B cell (primary cell): ENCODE results near the gene MRAS. TPM values are rescaled to one million over a fixed set of nuclear protein-coding genes. Genes with fewer than 3 reads are reported as not detected.
A peak's percentile ranks its signal among the peaks of the same experiment; 100 is the strongest.

Experiments
- ATAC-seq: fragments of 200-7000 bp; cut with Tn5 transposase; one replicate; pipeline ENCODE4 v1.10.0; 2021; ENCODE audit warnings: low read depth, mild to moderate bottlenecking, moderate number of reproducible peaks, moderate library complexity
- CTCF ChIA-PET: fragments of 350-600 bp; sonication (Branson Sonifier 250); formaldehyde crosslinking; loops from one replicate; lab custom pipeline; 2021; ENCODE audit warnings: antibody characterized with exemption, inconsistent platforms; lab: Charles Lee
- POLR2A ChIA-PET: fragments of 350-600 bp; sonication (Branson Sonifier 250); formaldehyde crosslinking; loops from one replicate; lab custom pipeline; 2021; ENCODE audit warnings: antibody characterized with exemption; lab: Charles Lee
- DNase-seq: peaks from one replicate; pipeline ENCODE4 v3.0.0; 2013
- H2AFZ ChIP-seq: 2 replicates; pipeline ENCODE4 v1.6.1; 2012; ENCODE audit warnings: mild to moderate bottlenecking, low read depth, low read length; ENCODE audit not compliant: insufficient read depth, poor library complexity, severe bottlenecking
- H3K27ac ChIP-seq, 2 donors: 1 replicate in 1 of 2; 2 replicates in 1 of 2; pipeline ENCODE4 v1.5.1; 2012 to 2013; ENCODE audit warnings: low read length in 2 of 2, mild to moderate bottlenecking in 2 of 2, moderate library complexity in 1 of 2
- H3K27me3 ChIP-seq, 4 experiments: fragments of 200-600 bp in 1 of 4; sonication (generic) in 1 of 4; replicated peaks in 1 of 4; 1 replicate in 2 of 4; 2 replicates in 2 of 4; pipeline versions ENCODE4 v1.6.1 to v1.7.0; 2013 to 2016; ENCODE audit warnings: low read length in 3 of 4, mild to moderate bottlenecking in 2 of 4, mixed read lengths in 1 of 4, moderate library complexity in 1 of 4; ENCODE audit not compliant: insufficient read depth in 4 of 4, control insufficient read depth in 3 of 4; ENCODE audit errors: control extremely low read depth in 1 of 4
- H3K36me3 ChIP-seq, 2 experiments: replicated peaks in 1 of 2; 1 replicate in 1 of 2; 2 replicates in 1 of 2; pipeline versions ENCODE4 v1.6.1 to v1.7.1; 2013; ENCODE audit warnings: low read length in 1 of 2; ENCODE audit not compliant: insufficient read depth in 2 of 2, control insufficient read depth in 1 of 2; ENCODE audit errors: control extremely low read depth in 1 of 2, extremely low read depth in 1 of 2
- H3K4me1 ChIP-seq, 2 donors: fragments of 200-600 bp in 1 of 2; sonication (generic) in 1 of 2; 1 replicate in 1 of 2; 2 replicates in 1 of 2; pipeline versions ENCODE4 v1.5.1 to v1.6.1; 2013 to 2017; ENCODE audit warnings: low read length in 2 of 2; ENCODE audit not compliant: control insufficient read depth in 2 of 2, insufficient read depth in 2 of 2
- H3K4me2 ChIP-seq: replicated peaks from 2 replicates; pipeline ENCODE3; 2012; ENCODE audit warnings: mild to moderate bottlenecking, low read depth, low read length; ENCODE audit not compliant: poor library complexity, severe bottlenecking
- H3K4me3 ChIP-seq, 5 experiments: fragments of 200-600 bp in 1 of 5; sonication (generic) in 1 of 5; 1 replicate in 3 of 5; 2 replicates in 2 of 5; pipeline versions ENCODE4 v1.5.1 to v1.7.0; 2011 to 2016; ENCODE audit warnings: low read length in 4 of 5, mild to moderate bottlenecking in 4 of 5, low read depth in 2 of 5, control low read depth in 1 of 5, moderate library complexity in 1 of 5; ENCODE audit not compliant: insufficient read depth in 1 of 5; ENCODE audit errors: control extremely low read depth in 1 of 5, extremely low read depth in 1 of 5
- H3K79me2 ChIP-seq: fragments of 200-600 bp; sonication (generic); one replicate; pipeline ENCODE4 v1.6.0; 2016; ENCODE audit warnings: low read length; ENCODE audit not compliant: control insufficient read depth, insufficient read depth
- H3K9ac ChIP-seq: fragments of 200-600 bp; sonication (generic); 2 replicates; pipeline ENCODE4 v1.6.1; 2017; ENCODE audit warnings: mild to moderate bottlenecking, low read length, moderate library complexity
- H3K9me3 ChIP-seq, 3 donors: one replicate each; pipeline versions ENCODE4 v1.6.1 to v1.7.1; 2013; ENCODE audit warnings: low read length in 2 of 3; ENCODE audit not compliant: control insufficient read depth in 2 of 3, insufficient read depth in 1 of 3; ENCODE audit errors: control extremely low read depth in 1 of 3
- H4K20me1 ChIP-seq: 2 replicates; pipeline ENCODE4 v1.6.0; 2012; ENCODE audit warnings: mild to moderate bottlenecking, low read length; ENCODE audit not compliant: insufficient read depth, control insufficient read depth, poor library complexity, severe bottlenecking
- H3K27ac Mint-ChIP-seq: one replicate; pipeline ENCODE4 v1.8.0; 2021; ENCODE audit warnings: mixed read lengths
- H3K27me3 Mint-ChIP-seq: one replicate; pipeline ENCODE4 v1.8.0; 2021; ENCODE audit warnings: mixed read lengths
- H3K4me1 Mint-ChIP-seq: one replicate; pipeline ENCODE4 v1.8.0; 2021; ENCODE audit warnings: mixed read lengths
- H3K4me3 Mint-ChIP-seq: one replicate; pipeline ENCODE4 v1.8.0; 2021; ENCODE audit warnings: mixed read lengths
- H3K9me3 Mint-ChIP-seq: one replicate; pipeline ENCODE4 v1.8.0; 2022; ENCODE audit warnings: mixed read lengths; ENCODE audit not compliant: insufficient read depth
- CTCF ChIP-seq: fragments of 200-600 bp; IDR thresholded peaks from one replicate; pipeline ENCODE4 v1.8.0; 2022; ENCODE audit warnings: antibody characterized with exemption, mild to moderate bottlenecking
- EZH2 ChIP-seq: IDR thresholded peaks from 2 replicates; pipeline ENCODE4 v1.6.1; 2012; ENCODE audit warnings: borderline replicate concordance, low read depth, mild to moderate bottlenecking, moderate library complexity, low read length; ENCODE audit not compliant: insufficient read depth, poor library complexity, severe bottlenecking
- WGBS: methylation state at CpG from one replicate; pipeline ENCODE4 v1.1.5; 2013; ENCODE audit warnings: missing lambda C conversion rate; ENCODE audit not compliant: insufficient coverage; 5-methylcytosine and 5-hydroxymethylcytosine counted together
- intact Hi-C: fragments of 100-400 bp; cut with micrococcal nuclease; formaldehyde crosslinking; loops from one replicate; pipeline ENCODE4 v1.10.0; 2022
- polyA minus RNA-seq: library from RNA; depleted of rRNA, polyadenylated mRNA; stranded (reverse); fragments of >200 nt; gene quantifications from 2 replicates; pipeline ENCODE4 v1.2.3, GENCODE V29; 2012
- polyA plus RNA-seq: library from polyadenylated mRNA; depleted of rRNA; stranded (reverse); fragments of >200 nt; gene quantifications from 2 replicates; pipeline ENCODE4 v1.2.3, GENCODE V29; 2012
- total RNA-seq, 2 donors: library from RNA; stranded (reverse); fragments of 120-200 nt in 1 of 2; gene quantifications; 1 replicate in 1 of 2; 2 replicates in 1 of 2; pipeline versions ENCODE4 v1.2.3 to v1.2.4, GENCODE V29; 2013 to 2022

The MRAS gene
- total RNA-seq, result 0.22 and 0.27 TPM in 2 replicates
- 1.4 TPM for total RNA-seq (2013)
- polyA plus RNA-seq, result 0.03 and 0.35 TPM in 2 replicates
- polyA minus RNA-seq, result 0.21 TPM in 1 of 2 replicates, not detected in the other

DNA sequence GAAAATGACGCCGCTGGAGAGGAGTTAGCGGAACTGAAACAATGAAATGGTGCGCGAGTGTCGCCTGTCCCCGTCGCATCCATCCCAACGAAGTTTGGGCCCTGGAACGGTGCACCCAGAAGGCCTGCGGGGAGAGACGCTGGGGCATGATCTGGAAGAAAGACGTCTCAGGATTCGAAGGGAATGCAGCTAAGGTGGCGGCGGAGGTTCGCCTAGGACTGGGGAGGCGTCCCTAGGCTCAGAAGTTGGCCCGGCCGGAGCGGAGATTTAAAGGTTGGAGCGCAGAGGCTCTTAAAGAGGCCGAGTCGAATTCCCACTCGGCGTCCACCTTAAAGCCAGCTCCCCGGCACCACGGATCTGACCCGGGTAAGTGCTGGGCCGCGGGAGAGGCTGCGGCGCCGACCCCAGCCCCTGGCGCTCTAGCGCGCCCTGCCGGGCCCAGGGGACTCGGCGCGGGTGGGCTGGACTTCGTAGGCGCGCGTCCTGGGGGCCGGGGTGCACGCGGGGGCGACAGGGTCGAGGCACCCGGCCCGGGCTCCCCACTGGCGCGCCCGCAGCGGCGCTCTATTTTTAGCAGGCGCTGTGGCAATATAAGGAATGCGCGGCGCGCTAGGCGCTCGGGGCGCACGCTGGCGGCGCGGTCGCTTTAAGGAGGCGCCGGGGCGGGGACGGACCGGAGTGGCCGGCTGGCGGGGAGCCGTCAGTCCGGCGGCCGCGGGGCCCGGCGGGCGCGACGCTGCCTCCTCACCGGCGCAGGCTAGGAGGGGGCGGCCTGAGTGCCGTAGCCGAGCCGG, at the start of gene MRAS:
Gene MRAS, plus strand, starts transcription at position 620 of the 794 bp plus-strand sequence. CDS start 24,305 bp downstream, outside the sequence.
- peak; percentile 30 for DNase-seq
- Histone ChIP-seq H3K4me1 (peaks cover 6 to 9% of the 10 kb centered on the region in 2 donors), H3K4me2 (peak within 1 kb of the TSS; percentile 73), H3K27me3 (peaks cover 0 to 71% (median 18%) of the 10 kb centered on the region in 4 experiments), H2AFZ (peak within 1 kb of the TSS; percentile 70), H3K79me2 (no peaks in the 10 kb centered on the region), H3K4me3 (peak within 1 kb of the TSS in 3 of 5 experiments; percentile 25 to 52 (median 30)), H4K20me1 (no peaks in the 10 kb centered on the region), H3K36me3 (no peaks in the 10 kb centered on the region), H3K27ac (no peak within 1 kb of the TSS), H3K9ac (peak within 1 kb of the TSS; percentile 32), H3K9me3 (peaks cover 0 to 8% (median 3%) of the 10 kb centered on the region in 3 donors)
- TF ChIP-seq EZH2 (no peak), CTCF (no peak)
- WGBS, result 2% methylated on average over 93 of the region's 93 CpGs
- no peak within 1 kb of the TSS for H3K27ac Mint-ChIP-seq
- H3K9me3 Mint-ChIP-seq, result peaks cover 2% of the 10 kb centered on the region
- ChIA-PET CTCF (no interaction called here), POLR2A (no interaction called here)
- H3K4me3 Mint-ChIP-seq, result peak within 1 kb of the TSS; percentile 85
- H3K4me1 Mint-ChIP-seq, result peaks cover 12% of the 10 kb centered on the region
- H3K27me3 Mint-ChIP-seq, result peaks cover 73% of the 10 kb centered on the region
- ATAC-seq, result no peak
- intact Hi-C loops, result no loop called here

- H3K36me3 ChIP-seq, result peaks cover 4 to 12% of the 10 kb centered on the region in 2 experiments
- Mint-ChIP-seq H3K4me3 (no peak overlapping the region), H3K27ac (no peak overlapping the region), H3K4me1 (peaks cover 2% of the 10 kb centered on the region), H3K27me3 (no peaks in the 10 kb centered on the region), H3K9me3 (no peaks in the 10 kb centered on the region)
- H3K4me3 ChIP-seq, result no peak overlapping the region
- 100% methylated on average over 1 of the region's 2 CpGs for WGBS
- ATAC-seq, result no peak
- no peak for DNase-seq
- H3K4me1 ChIP-seq, result no peaks in the 10 kb centered on the region
- ChIA-PET CTCF (no interaction called here), POLR2A (no interaction called here)
- no peak overlapping the region for H3K9ac ChIP-seq
- H2AFZ ChIP-seq, result no peak overlapping the region
- H3K27me3 ChIP-seq, result no peaks in the 10 kb centered on the region
- no peak overlapping the region for H3K4me2 ChIP-seq
- H3K27ac ChIP-seq, result no peak overlapping the region
- TF ChIP-seq CTCF (no peak), EZH2 (no peak)
- intact Hi-C loops, result no loop called here
- H3K9me3 ChIP-seq, result no peaks in the 10 kb centered on the region
- no peaks in the 10 kb centered on the region for H4K20me1 ChIP-seq
- no peaks in the 10 kb centered on the region for H3K79me2 ChIP-seq
Observed at GRCh38 chr3:138300647-138301046, 47.7 kb upstream of the MRAS start.
